Ishikawa (cell line): ENCODE measurements around the gene NOD2.

ENCODE experiments used
- CEBPB ChIP-seq: IDR thresholded peaks from 2 replicates; pipeline ENCODE4 v1.6.1; 2012
- CREB1 ChIP-seq: IDR thresholded peaks from 2 replicates; pipeline ENCODE4 v1.6.1; 2012; ENCODE audit warnings: low read depth
- EGR1 ChIP-seq: IDR thresholded peaks from 2 replicates; pipeline ENCODE4 v1.6.1; 2012
- EP300 ChIP-seq: IDR thresholded peaks from 2 replicates; pipeline ENCODE4 v1.6.1; 2012; ENCODE audit warnings: borderline replicate concordance
- FOXM1 ChIP-seq: IDR thresholded peaks from 2 replicates; pipeline ENCODE4 v1.6.1; 2012; ENCODE audit warnings: low read depth, borderline replicate concordance
- NFIC ChIP-seq: IDR thresholded peaks from 2 replicates; pipeline ENCODE4 v1.6.1; 2012
- RAD21 ChIP-seq: IDR thresholded peaks from 2 replicates; pipeline ENCODE4 v1.6.1; 2012; ENCODE audit warnings: low read depth
- REST ChIP-seq: IDR thresholded peaks from 2 replicates; pipeline ENCODE4 v1.6.1; 2012; ENCODE audit warnings: low read depth, mild to moderate bottlenecking
- TAF1 ChIP-seq: IDR thresholded peaks from 2 replicates; pipeline ENCODE4 v1.6.1; 2012; ENCODE audit warnings: low read depth, mild to moderate bottlenecking
- TCF12 ChIP-seq: IDR thresholded peaks from 2 replicates; pipeline ENCODE4 v1.6.1; 2012; ENCODE audit warnings: low read depth
- TEAD4 ChIP-seq: IDR thresholded peaks from 2 replicates; pipeline ENCODE4 v1.6.1; 2012
- YY1 ChIP-seq: IDR thresholded peaks from 2 replicates; pipeline ENCODE4 v1.6.1; 2012; ENCODE audit warnings: low read depth
- ZBTB7A ChIP-seq: IDR thresholded peaks from 2 replicates; pipeline ENCODE4 v1.6.1; 2012; ENCODE audit warnings: low read depth
- TF ChIP-seq, protein P1 (sequence below): IDR thresholded peaks from 2 replicates; pipeline ENCODE4 v1.6.1; 2012
- TF ChIP-seq, protein P2 (sequence below): IDR thresholded peaks from 2 replicates; pipeline ENCODE4 v1.6.1; 2012

NOD2 gene

GRCh38 chr16:50763211-50763610 lies 69.8 kb downstream of the NOD2 start:
- TF ChIP-seq FOXM1 (no peak), EP300 (no peak), TEAD4 (no peak), TAF1 (no peak), YY1 (no peak), CEBPB (no peak), EGR1 (no peak), RAD21 (no peak), CREB1 (no peak), TCF12 (no peak), REST (no peak), NFIC (no peak), ZBTB7A (no peak)
- TF ChIP-seq, protein P1, sequence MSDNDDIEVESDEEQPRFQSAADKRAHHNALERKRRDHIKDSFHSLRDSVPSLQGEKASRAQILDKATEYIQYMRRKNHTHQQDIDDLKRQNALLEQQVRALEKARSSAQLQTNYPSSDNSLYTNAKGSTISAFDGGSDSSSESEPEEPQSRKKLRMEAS, result no peak
- TF ChIP-seq, protein P2, sequence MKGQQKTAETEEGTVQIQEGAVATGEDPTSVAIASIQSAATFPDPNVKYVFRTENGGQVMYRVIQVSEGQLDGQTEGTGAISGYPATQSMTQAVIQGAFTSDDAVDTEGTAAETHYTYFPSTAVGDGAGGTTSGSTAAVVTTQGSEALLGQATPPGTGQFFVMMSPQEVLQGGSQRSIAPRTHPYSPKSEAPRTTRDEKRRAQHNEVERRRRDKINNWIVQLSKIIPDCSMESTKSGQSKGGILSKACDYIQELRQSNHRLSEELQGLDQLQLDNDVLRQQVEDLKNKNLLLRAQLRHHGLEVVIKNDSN, result no peak

GRCh38 chr16:50765260-50765659 lies 71.9 kb downstream of the NOD2 start:
- no peak for TF ChIP-seq CREB1
- no peak for TF ChIP-seq ZBTB7A
- TF ChIP-seq CEBPB, result no peak
- TF ChIP-seq, protein P2, result no peak
- no peak for TF ChIP-seq REST
- TF ChIP-seq EP300, result no peak
- no peak for TF ChIP-seq TEAD4
- no peak for TF ChIP-seq TAF1
- no peak for TF ChIP-seq FOXM1
- no peak for TF ChIP-seq YY1
- TF ChIP-seq RAD21, result no peak
- TF ChIP-seq EGR1, result no peak
- TF ChIP-seq, protein P1, result no peak
- no peak for TF ChIP-seq NFIC
- no peak for TF ChIP-seq TCF12

DNA sequence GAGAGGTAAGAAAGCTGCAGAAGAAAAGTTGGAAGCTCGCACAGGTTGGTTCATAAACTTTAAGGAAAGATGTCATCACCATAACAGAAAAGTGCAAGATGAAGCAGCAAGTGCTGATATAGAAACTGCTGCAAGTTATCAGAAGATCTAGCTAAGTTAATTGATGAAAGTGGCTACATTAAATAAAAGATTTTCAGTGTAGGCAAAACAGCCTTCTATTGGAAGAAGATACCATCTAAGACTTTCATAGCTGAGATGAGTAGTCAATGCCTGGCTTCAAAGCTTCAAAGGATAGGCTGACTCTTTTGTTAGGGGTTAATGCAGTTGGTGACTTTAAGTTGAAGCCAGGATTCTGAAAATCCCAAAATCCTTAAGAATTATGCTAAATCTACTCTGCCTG lies 72.5 kb downstream of the NOD2 start:
- TF ChIP-seq EP300, result no peak
- TF ChIP-seq, protein P1, result no peak
- TF ChIP-seq RAD21, result no peak
- no peak for TF ChIP-seq REST
- no peak for TF ChIP-seq YY1
- no peak for TF ChIP-seq TCF12
- TF ChIP-seq FOXM1, result no peak
- TF ChIP-seq, protein P2, result no peak
- TF ChIP-seq EGR1, result no peak
- TF ChIP-seq NFIC, result no peak
- no peak for TF ChIP-seq ZBTB7A
- no peak for TF ChIP-seq CREB1
- TF ChIP-seq CEBPB, result no peak
- TF ChIP-seq TEAD4, result no peak
- no peak for TF ChIP-seq TAF1

DNA sequence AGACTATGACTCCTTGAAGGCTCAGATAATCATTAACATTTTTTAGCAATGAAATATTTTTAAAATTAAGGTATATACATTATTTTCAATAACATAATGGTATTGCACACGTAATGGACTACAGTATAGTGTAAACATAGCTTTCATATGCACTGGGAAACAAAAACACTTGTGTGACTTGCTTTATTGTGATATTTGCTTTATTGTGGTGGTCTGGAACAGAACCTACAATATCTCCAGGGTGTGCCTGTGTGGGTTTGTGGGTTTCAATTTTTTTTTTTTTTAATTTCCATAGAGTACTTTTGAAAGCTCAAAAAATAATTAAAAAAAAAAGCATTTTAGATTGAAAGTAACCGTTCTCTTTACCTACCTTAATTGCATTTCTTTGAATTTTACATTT lies 73.8 kb downstream of the NOD2 start:
- TF ChIP-seq ZBTB7A (no peak), TAF1 (no peak), NFIC (no peak), CREB1 (no peak)

- no peak for TF ChIP-seq TAF1
- no peak for TF ChIP-seq TCF12
- TF ChIP-seq EP300, result no peak
- TF ChIP-seq, protein P1, result no peak
- no peak for TF ChIP-seq FOXM1
Measured at GRCh38 chr16:50771366-50771765, 78.0 kb downstream of the NOD2 start.
